ENCODE results near the gene TSHZ2.
"Not testable (repeated sequence)": the region's sequence is repeated elsewhere in the genome, so short reads cannot be mapped to it uniquely, and the experiment has no call there.

TSHZ2 gene

GRCh38 chr20:53074811-53075314 is 102.7 kb downstream of the TSHZ2 start:
- intact Hi-C loops (cut with DNase I): no loop called here
- no peak for DNase-seq

DNA sequence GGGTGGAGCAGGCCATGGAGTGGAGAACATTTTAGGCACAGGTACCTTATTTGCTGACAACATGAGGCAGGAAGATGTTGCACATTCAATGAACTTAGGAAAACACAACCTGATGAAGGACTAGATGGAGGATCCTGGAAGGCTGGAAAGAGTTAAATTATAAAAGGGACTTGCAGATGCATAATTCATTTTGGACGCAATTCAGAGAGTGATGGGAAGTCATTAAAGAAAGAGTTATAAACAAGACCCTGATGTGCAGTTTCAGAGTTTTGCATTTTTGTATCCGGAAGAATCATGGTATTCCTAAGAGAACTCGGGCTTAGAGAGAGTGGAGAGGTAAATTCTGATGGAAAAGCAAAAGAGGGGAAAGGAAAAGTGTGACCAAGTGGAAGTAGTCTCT is 104.5 kb downstream of the TSHZ2 start:
- intact Hi-C loops (cut with DNase I): no loop called here
- no peak for DNase-seq

- intact Hi-C loops (cut with DNase I): no loop called here
- peak in 1 of 42 donors; percentile 4 for DNase-seq
Measured at GRCh38 chr20:53077373-53078205, 105.4 kb downstream of the TSHZ2 start.

GRCh38 chr20:53078761-53079160 is 106.6 kb downstream of the TSHZ2 start:
- DNase-seq: no peak
- intact Hi-C loops (cut with DNase I): no loop called here

- DNase-seq: no peak
- intact Hi-C loops (cut with DNase I): no loop called here
Measured at GRCh38 chr20:53079261-53079691, 107.1 kb downstream of the TSHZ2 start.

DNA sequence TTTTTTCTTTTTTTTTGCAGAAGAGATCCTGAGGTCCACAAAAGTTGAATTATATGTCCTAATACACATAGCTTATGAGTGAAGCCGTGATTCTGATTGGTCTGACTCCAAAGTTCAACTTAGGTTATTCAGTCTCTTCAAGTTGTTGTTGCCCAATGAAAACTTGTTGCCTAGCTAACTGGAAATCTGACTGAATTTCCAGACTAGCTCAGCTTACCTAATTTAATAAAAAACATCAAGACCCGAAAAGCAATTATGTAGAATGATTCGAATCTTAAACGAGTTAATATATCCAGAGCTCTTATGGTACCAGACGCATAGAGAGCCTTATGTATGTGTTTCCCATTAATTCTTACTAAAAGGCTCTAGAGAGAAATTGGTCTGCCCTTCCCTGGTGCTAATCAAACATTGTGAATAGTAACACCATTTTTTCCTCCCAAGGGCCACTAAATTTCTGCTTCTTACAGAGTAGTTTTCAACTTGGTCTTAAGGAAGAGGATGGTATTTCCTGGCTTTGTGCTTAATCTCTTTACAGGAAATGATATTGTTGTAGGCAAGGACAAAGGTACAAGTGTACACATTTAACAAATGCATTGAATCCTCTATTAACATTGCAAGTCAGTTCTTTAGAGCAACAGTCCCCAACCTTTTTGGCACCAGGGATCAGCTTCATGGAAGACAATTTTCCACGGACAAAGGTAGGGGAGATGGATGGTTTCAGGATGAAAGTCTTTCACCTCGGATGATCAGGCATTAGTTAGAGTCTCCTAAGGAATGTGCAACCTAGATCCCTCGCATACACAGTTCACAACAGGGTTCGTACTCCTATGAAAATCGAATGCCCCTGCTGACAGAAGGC is 107.9 kb downstream of the TSHZ2 start:
- intact Hi-C loops (cut with DNase I): no loop called here

DNA sequence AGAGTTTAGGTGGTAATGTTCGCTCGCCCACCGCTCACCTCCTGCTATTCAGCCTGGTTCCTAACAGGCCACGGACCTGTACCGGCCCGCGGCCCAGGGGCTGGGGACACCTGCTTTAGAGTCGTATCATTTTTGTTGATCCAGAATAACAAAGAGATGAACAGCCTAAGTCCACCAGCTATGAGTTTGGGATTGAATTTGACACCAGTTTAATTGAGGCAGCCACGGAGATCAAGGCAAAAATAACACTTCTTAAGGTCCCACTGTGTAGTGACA is 108.5 kb downstream of the TSHZ2 start:
- intact Hi-C loops (cut with DNase I): no loop called here
- no peak for DNase-seq

More for the DNA sequence above, 107.9 kb downstream of the TSHZ2 start:
- DNase-seq: no peak

DNA sequence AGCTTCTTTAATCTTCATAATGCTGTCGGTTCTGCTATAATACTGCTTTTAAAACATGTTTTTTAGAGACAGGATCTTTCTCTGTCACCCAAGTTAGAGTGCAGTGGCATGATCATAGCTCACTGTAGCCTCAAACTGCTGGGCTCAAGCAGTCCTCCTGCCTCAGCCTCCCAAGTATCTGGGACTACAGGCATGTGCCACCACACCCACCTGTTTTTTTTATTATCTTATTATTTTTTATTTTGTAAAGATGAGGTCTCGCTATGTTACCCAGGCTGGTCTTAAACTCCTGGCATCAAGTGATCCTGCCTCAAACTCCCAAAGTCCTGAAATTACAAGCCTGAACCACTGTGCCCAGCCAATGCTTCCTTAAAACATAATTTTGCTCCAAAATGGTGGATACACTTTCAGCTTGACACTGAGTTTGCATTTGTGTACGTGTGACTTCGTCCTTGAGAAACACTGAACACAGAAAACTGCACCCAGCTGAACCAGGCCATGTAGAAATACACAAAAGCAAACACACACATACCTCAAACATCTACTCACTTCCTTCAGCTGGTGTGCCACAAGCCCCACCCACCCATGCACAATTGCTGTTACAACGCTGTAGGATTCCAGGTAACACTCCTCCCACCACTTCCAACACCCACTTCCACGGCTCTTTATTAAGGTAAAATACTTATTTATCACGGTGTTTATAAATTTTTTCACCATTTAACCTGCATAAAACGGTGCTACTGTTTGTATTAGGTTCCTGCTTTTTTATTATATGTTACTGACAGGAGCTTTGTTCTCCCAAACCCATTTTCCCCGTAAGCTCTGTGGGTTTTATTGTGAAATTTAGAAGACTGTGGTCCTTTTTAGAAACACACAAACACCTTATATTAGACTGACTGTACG is 109.1 kb downstream of the TSHZ2 start:
- no peak for DNase-seq
- intact Hi-C loops (cut with DNase I): no loop called here

GRCh38 chr20:53081916-53082863 is 110.0 kb downstream of the TSHZ2 start:
- no peak for DNase-seq
- intact Hi-C loops (cut with DNase I): no loop called here

DNA sequence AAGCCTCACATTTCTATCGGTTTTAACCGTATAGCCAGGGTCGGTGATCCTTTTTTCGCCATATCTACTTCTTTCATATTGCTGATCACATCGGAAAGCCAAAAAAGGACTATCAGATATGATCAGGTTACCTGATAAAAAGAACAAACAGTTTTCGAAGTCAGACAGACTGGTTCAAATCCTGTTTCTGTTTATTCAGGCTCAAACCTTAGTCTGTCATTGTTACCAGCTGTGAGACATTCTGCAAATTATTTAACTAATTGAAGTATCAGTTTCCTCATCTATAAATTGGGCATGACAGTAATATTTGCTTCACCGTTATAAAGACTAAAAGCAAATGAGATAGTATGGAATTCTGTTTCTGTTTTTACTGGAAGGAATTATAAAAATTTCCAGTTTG is 111.3 kb downstream of the TSHZ2 start:
- intact Hi-C loops (cut with DNase I): no loop called here
- DNase-seq: no peak

DNA sequence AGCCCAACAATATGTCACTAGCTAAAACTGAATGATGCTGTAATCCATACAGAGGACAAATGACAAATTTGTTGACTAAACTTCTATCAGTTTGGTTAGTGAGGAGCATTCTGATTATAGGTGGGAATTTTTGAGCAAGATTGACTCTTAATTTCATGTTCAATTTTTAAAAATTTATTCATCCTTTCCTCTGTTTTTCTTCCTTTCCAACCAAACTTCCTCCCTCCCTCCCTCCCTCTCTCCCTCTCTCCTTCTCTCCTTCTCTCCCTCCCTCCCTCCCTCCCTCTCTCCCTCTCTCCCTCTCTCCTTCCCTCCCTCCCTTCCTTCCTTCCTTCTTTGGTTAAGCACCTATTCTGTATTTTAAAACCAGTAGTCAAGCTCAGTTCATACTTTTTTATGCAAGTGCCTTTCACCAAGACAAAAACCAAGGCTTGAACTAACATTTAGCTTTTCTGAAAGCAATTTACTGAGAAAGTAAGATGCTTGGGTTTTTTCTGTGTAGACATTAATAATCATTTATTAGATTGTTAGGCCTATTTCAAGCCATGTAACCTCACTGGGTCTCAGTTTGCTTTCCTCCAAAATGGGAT is 112.3 kb downstream of the TSHZ2 start:
- no peak for DNase-seq
- intact Hi-C loops (cut with DNase I): no loop called here

GRCh38 chr20:53085720-53086119 is 113.6 kb downstream of the TSHZ2 start:
- intact Hi-C loops (cut with DNase I): no loop called here
- DNase-seq: no peak

DNA sequence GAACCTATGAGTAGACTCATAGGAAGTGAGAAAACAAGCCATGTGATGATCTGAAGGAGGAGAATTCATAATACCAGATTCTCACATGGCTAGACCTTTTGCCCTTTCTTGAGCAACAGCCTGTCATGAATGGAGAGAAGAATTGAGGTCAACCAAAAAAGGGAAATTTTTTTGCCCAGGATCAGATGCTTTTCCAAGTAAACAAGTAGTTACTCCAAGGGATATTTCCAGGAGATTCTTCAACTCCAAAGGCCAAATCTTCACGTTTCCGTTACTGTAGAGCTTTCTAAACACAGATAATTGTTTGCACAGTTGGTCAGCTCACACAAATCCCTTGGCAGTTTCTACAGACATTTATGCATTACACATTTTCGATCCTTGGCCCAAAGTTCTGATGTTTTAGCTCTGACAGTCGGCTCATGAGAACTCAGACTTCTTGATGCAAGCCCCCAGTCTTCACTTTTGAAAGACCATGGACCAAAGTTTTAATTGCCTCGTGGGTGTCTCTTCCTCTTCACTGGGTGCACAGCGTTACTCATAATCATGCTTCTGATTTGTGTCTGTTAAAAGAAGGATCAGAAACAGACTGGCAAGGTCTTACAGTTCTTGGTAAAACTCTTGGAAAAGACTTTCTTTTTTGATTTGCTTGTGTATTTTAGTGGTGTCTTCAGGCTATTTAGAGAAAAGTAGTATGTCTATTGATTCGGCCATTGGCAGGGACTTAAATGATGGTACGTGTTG is 115.0 kb downstream of the TSHZ2 start:
- DNase-seq: no peak
- intact Hi-C loops (cut with DNase I): no loop called here

- intact Hi-C loops (cut with DNase I): no loop called here
- DNase-seq: peak in 10 of 42 donors; percentile 3 to 27 (median 9)
Measured at GRCh38 chr20:53088786-53089185, 116.6 kb downstream of the TSHZ2 start.

DNA sequence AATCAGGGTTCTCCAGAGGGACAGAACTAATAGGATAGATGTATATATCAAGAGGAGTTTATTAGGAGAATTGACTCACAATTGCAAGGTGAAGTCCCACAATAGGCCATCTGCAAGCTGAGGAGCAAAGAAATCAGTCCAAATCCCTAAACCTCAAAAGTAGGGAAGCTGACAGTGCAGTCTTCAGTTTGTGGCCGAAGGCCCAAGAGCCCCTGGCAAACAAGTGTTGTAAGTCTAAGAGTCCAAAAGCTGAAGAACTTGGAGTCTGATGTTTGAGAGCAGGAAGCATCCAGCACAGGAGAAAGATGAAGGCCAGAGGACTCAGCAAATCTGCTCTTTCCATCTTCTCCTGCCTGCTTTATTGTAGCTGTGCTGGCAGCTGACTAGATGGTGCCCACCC is 117.7 kb downstream of the TSHZ2 start:
- intact Hi-C loops (cut with DNase I); DNase-seq: not testable (repeated sequence)

- intact Hi-C loops (cut with DNase I): no loop called here
- DNase-seq: no peak
Measured at GRCh38 chr20:53091789-53092188, 119.6 kb downstream of the TSHZ2 start.

- intact Hi-C loops (cut with DNase I): no loop called here
Measured at GRCh38 chr20:53092772-53093300, 120.7 kb downstream of the TSHZ2 start.

More at GRCh38 chr20:53092772-53093300, 120.7 kb downstream of the TSHZ2 start:
- no peak for DNase-seq

Measured in head of caudate nucleus (tissue), 42 donors.